ENCODE measurements around the gene TRAF1. TPM values are rescaled to one million over a fixed set of nuclear protein-coding genes. Genes with fewer than 3 reads are reported as not detected.

Gene TRAF1
- total RNA-seq, 1 donor, result 0.86 TPM

DNA sequence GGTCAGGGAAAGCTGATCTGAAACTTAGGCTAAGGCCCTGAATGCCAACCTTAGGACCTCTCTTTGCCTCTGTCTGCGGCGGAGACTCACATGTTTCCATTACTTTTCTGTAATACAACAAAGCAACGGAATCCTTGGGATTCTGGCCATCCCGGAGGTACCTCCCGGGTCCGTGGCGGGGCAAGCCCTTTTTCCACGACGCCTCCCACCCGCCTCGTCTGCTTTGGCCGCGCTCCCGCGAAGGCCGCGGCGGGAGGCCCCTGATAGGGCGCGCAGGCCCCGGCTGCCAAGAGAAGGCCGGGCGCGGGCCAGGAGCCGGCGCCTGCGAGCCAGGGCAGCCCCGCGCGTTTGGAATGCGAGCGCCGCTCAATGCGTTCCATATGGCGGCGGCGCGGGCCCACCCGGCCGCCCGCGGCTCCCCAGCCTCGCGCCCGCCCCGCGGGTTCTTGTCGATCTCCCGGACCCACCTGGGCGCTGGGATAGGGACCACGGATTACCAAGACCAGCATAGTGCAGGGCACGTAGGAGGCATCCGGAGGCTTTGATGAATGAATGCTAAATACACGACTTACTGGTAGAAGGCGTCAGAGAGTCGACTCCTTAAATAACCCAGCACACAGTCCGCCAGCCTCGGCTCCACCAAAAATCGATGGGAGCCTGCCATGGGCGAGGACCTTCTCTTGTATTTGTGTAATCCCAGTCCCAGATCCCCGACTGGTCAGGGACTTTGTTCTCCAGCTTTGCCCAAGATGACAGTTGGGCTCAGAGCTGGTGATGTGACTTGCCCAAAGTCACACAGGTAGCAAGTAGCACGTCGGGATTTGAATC lies 32.1 kb downstream of the TRAF1 start:
- TF ChIP-seq, protein P1, sequence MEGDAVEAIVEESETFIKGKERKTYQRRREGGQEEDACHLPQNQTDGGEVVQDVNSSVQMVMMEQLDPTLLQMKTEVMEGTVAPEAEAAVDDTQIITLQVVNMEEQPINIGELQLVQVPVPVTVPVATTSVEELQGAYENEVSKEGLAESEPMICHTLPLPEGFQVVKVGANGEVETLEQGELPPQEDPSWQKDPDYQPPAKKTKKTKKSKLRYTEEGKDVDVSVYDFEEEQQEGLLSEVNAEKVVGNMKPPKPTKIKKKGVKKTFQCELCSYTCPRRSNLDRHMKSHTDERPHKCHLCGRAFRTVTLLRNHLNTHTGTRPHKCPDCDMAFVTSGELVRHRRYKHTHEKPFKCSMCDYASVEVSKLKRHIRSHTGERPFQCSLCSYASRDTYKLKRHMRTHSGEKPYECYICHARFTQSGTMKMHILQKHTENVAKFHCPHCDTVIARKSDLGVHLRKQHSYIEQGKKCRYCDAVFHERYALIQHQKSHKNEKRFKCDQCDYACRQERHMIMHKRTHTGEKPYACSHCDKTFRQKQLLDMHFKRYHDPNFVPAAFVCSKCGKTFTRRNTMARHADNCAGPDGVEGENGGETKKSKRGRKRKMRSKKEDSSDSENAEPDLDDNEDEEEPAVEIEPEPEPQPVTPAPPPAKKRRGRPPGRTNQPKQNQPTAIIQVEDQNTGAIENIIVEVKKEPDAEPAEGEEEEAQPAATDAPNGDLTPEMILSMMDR (IDR thresholded peaks at IDR 0.05; ENCODE audit: insufficient read depth, low read depth, low read length), result no peak
- peak; percentile 27 for DNase-seq (ENCODE audit: low read depth)
- no peak overlapping the region for H3K4me3 ChIP-seq (ENCODE audit: low read depth, low read length)

DNA sequence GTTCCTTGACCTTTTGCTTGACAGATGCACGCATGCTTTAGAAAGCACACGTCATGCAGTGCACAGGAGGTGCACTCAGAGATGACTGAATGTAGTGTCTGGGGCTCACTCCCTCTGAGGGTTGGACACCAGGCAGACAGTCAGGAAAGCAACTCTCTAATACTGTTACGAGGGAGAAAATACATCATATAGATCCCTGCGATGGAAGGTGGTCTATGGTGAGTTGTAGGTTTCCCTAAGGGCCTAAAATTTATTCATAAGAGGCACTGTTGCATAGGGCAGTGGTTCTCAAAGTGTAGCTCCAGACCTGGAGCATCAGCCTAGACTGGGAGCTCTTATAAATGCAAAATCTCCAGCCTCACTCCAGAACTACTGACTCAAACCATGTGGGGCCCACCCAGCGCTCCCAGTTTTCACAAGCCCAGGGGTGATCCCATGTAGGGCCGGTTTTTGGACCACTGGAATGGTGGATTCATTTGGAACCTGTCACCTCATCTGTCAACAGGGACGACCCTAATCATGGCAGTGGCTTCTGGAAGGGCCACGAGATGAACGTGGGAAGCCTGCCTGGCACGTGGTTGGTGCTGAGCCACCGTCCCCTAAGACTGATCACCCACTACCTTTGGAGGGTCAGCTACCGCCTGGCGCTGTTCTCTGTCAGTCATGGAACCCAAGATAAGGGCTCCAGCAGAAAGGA lies 32.8 kb downstream of the TRAF1 start:
- H3K4me3 ChIP-seq (ENCODE audit: low read depth, low read length), result no peak overlapping the region
- TF ChIP-seq, protein P1 (IDR thresholded peaks at IDR 0.05; ENCODE audit: insufficient read depth, low read depth, low read length), result no peak
- DNase-seq (ENCODE audit: low read depth), result no peak

DNA sequence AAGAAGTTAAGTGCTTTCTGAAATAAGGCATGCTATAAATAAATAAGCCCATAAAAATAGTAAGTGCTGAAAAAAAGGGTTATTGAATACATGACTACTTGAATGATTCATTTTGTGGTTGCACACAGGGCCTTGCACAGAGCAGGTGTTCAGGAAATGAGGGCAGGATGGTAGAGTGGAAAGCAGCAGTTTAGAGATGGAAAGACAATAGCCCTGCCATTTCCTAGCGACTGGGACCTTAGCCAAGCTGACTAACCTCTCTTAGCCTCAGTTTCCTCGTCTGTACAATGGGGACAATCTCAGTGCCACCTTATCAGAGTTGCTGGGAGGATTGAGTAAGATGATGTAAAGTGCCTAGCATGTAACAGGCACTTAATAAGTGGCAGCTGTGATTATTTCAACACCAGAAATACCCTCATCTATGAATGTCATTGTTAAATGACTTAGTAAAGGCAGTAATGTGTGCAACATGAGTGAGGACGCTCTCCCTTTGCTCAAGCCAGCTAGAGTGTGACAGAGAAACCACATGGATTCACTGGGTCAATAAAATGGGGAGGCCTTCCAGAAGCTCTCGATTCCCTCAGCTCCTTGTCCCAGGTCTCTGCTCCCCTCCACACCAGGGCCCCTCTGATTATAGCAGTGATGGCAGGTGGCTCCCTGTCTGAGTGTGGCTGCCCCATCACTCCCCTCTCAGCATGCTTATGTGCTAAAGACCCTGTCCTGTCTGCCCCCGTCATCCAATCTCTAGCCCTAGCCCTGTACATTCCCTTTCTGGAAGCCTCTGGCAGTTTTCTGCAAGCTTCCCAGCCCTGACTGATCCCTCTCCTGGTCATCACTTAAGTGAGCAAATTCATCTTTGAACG lies 33.6 kb downstream of the TRAF1 start:
- no peak overlapping the region for H3K4me3 ChIP-seq (ENCODE audit: low read depth, low read length)
- TF ChIP-seq, protein P1 (IDR thresholded peaks at IDR 0.05; ENCODE audit: insufficient read depth, low read depth, low read length), result no peak

DNA sequence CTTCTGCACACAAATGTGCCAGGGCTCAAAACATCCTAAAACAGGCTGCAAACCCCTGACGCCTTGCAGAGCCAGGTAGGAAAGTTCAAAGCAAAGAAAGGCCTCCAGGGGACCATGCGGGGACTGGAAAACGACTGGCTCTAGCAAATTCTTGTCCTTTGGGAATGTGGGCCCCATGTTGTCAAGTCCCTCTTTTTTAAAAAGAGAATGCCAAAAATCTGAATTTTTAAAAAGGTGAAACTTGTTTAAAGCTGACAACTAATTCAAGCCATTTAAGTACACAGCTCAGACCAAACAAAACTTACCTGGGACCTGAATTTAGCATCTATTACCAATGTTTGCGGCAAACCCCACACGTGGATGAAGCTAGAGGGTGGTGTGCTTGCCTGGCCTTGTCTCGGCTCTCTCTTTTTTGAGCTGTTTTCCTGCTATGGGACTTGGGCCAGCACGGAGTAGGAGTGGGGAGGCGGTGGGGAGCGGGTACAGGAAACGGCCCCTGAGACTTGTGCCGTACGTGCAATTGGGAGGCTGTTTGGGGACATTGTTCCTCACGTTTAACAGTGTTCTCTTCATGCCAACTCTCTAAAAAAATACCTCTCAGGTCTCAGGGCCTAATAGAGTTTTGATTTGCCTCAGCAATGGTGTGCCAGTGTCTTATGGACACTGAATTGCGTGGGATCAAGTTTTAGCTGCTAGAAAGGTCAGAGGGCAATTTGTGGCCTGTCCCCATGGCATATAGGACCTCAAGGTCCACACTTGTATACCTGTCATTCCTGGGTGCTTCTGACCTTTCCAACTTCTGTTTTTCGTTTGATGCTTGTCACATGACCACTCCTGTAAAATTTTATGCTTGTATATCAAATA lies 34.5 kb downstream of the TRAF1 start:
- TF ChIP-seq, protein P1 (IDR thresholded peaks at IDR 0.05; ENCODE audit: insufficient read depth, low read depth, low read length), result no peak
- DNase-seq (ENCODE audit: low read depth), result no peak
- H3K4me3 ChIP-seq (ENCODE audit: low read depth, low read length), result no peak overlapping the region

More for the DNA sequence above, 33.6 kb downstream of the TRAF1 start:
- DNase-seq (ENCODE audit: low read depth), result peak; percentile 76

DNA sequence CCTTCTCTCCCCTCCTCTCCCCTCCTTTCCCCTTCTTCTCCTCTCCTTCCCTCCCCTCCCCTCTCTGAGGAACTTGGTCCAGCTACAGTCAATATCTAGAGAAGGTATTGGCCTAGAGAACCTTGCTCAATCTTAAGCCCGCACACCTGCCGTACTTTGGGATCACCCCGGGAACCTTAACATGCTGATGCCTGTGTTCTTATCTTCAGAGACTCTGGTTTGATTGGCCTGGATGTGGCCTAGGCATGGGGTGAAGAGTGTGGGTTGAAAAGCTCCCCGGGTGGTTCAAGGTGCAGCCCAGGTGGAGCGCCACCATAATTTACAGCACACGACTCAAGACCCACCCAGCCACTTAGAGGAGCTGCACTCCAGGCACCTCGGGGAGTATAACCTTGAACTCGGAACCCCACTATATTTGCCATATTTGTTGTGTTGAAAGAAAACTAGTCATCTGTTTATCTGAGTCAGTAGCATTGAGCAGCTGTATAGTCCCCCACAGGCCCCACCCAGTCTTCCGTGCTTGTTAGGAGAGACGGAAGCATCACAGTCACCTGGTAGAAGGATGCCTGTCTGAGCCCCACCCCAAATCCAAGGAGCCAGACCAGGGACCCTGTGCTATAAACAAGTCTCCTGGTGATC lies 35.2 kb downstream of the TRAF1 start:
- DNase-seq (ENCODE audit: low read depth), result peak; percentile 55
- TF ChIP-seq, protein P1 (IDR thresholded peaks at IDR 0.05; ENCODE audit: insufficient read depth, low read depth, low read length), result no peak
- H3K4me3 ChIP-seq (ENCODE audit: low read depth, low read length), result no peak overlapping the region
